Kidney epithelial cell (primary cell): ENCODE data around the gene ATP6V1E1. TPM values are rescaled to one million over a fixed set of nuclear protein-coding genes. Genes with fewer than 3 reads are reported as not detected.

Source experiments
- DNase-seq: peaks from one replicate; pipeline ENCODE4 v3.0.0-alpha.2; 2010; ENCODE audit warnings: low read depth
- H3K27me3 ChIP-seq: 2 replicates; pipeline ENCODE4 v1.6.0; 2011; ENCODE audit warnings: low read length; ENCODE audit not compliant: control insufficient read depth, insufficient read depth
- H3K36me3 ChIP-seq: 2 replicates; pipeline ENCODE4 v1.5.1; 2011; ENCODE audit warnings: low read length; ENCODE audit not compliant: control insufficient read depth, insufficient read depth
- H3K4me3 ChIP-seq: 2 replicates; pipeline ENCODE4 v1.5.1; 2011; ENCODE audit warnings: low read depth, mild to moderate bottlenecking, control low read depth, low read length
- total RNA-seq: library from RNA; depleted of rRNA; stranded (reverse); fragments of >200 nt; gene quantifications from 2 replicates; pipeline ENCODE4 v1.2.3, GENCODE V29; 2015
- TF ChIP-seq, protein P1 (sequence below): IDR thresholded peaks from 2 replicates; pipeline ENCODE4 v1.5.1; 2011; ENCODE audit warnings: mild to moderate bottlenecking, moderate library complexity, low read length, control low read depth, inconsistent platforms; ENCODE audit not compliant: insufficient read depth, poor library complexity, severe bottlenecking

The ATP6V1E1 gene
- total RNA-seq, 1 donor from 2014 or later = 172 TPM

DNA sequence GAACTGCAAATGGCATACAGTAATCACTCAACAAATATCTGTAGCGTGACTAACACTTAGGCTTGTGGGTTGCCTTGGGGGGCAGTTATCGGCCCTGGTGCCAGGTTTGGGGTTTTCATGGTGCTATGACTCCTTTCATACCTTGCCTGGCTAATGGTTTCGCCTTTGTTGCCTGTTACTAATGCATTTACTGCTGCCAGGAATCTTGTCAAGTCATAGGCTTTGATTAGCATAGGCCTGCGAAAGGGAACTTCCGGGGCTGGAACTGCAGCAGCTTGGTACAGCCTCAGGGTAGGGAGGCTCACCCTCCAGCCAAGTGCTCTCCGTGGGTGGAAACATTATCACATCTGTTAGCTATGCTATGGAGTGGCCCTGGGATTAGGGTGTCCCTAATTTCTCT, 52.1 kb downstream of the ATP6V1E1 start:
- TF ChIP-seq, protein P1, sequence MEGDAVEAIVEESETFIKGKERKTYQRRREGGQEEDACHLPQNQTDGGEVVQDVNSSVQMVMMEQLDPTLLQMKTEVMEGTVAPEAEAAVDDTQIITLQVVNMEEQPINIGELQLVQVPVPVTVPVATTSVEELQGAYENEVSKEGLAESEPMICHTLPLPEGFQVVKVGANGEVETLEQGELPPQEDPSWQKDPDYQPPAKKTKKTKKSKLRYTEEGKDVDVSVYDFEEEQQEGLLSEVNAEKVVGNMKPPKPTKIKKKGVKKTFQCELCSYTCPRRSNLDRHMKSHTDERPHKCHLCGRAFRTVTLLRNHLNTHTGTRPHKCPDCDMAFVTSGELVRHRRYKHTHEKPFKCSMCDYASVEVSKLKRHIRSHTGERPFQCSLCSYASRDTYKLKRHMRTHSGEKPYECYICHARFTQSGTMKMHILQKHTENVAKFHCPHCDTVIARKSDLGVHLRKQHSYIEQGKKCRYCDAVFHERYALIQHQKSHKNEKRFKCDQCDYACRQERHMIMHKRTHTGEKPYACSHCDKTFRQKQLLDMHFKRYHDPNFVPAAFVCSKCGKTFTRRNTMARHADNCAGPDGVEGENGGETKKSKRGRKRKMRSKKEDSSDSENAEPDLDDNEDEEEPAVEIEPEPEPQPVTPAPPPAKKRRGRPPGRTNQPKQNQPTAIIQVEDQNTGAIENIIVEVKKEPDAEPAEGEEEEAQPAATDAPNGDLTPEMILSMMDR = no peak
- DNase-seq = peak; percentile 85
- peaks cover 3% of the 10 kb centered on the region for H3K27me3 ChIP-seq
- no peaks in the 10 kb centered on the region for H3K36me3 ChIP-seq
- no peak overlapping the region for H3K4me3 ChIP-seq

GRCh38 chr22:17575681-17576080, 52.9 kb downstream of the ATP6V1E1 start:
- DNase-seq = no peak
- H3K4me3 ChIP-seq = no peak overlapping the region
- H3K27me3 ChIP-seq = no peaks in the 10 kb centered on the region
- TF ChIP-seq, protein P1 = no peak
- H3K36me3 ChIP-seq = no peaks in the 10 kb centered on the region

DNA sequence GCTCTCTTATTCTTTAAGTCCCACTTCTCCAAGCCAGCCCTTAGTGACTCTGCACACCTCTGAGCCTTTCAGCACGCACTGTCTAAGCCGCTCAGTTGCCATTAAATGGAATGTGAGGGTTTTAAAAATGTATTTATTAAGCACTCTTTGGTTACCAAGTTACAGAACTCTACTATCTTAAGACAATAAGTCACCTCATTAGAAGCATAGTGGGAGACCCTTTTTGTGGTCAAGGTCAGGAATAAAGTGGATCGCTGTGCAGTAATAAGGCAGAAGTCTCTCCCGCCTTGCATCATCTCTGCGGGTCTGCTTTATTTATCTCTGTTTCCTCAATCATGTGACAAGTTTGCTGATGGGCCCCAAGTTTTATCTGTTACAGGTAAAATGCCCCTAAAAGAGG, 53.4 kb downstream of the ATP6V1E1 start:
- TF ChIP-seq, protein P1 = no peak
- no peak overlapping the region for H3K4me3 ChIP-seq
- no peaks in the 10 kb centered on the region for H3K36me3 ChIP-seq
- DNase-seq = no peak
- no peaks in the 10 kb centered on the region for H3K27me3 ChIP-seq

DNA sequence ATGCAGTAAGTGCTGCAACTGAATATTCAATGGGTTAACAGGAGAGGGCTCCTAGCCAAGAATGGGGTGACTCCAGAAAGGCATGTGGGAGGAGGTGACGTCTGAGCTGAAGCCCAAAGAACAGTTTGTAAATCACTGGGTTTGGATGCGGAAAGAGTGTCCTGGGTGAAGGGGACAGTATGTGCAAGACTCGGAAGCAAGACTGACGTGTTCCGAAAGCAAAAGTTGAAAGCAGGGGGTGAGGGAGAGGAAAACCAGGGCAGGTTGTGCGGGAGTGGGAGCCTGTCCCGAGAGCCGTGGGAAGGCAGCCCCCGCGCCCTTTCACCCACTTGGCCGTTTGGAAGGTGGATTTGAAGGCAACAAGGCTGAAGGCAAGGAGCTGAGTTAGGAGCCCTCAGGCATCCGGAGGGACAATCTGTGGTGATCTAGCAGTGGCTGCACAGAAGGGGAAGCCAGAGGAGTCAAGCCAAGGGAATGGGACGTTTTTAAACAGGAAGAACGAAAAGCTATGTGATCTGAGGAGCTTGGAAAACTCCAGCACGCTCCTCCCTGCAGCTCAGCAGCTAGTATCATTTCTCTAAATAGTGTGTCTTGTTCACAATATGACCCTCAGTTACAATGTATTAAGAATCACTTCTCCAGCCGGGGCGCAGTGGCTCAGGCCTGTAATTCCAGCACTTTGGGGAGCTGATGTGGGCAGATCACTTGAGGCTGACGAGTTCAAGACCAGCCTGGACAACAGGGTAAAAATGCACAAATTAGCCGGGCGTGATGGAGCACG, 57.5 kb downstream of the ATP6V1E1 start:
- Histone ChIP-seq H3K27me3 (no peaks in the 10 kb centered on the region), H3K36me3 (no peaks in the 10 kb centered on the region), H3K4me3 (no peak overlapping the region)
- DNase-seq = no peak
- TF ChIP-seq, protein P1 = no peak

- no peak for DNase-seq
- Histone ChIP-seq H3K27me3 (no peaks in the 10 kb centered on the region), H3K36me3 (no peaks in the 10 kb centered on the region), H3K4me3 (no peak overlapping the region)
- TF ChIP-seq, protein P1 = no peak
These were observed 58.5 kb downstream of the ATP6V1E1 start for GRCh38 chr22:17569971-17570511.
